K562 (cell line): Measurements from ENCODE around the gene FN3K. TPM values are rescaled to one million over a fixed set of nuclear protein-coding genes. Genes with fewer than 3 reads are reported as not detected.
A peak's percentile ranks its signal among the peaks of the same experiment; 100 is the strongest.

Experiments
- ATAC-seq: fragments of 200-7000 bp; cut with Tn5 transposase; 3 replicates; pipeline ENCODE4 v1.9.1; 2020; ENCODE audit warnings: moderate library complexity
- BruUV-seq: library from RNA; stranded (reverse); fragments of 400-500 nt; replicated peaks from 2 replicates; lab custom pipeline; 2021; lab: Mats Ljungman, UMichigan
- CTCF ChIA-PET: fragments of 300-600 bp; formaldehyde crosslinking; extraction: SDS; loops from one replicate; lab custom pipeline; 2021; ENCODE audit warnings: low intra/inter-chr PET ratio; lab: Yijun Ruan, JAX
- POLR2A ChIA-PET: fragments of 300-600, 350-650 bp; sonication (Branson Sonifier 250); formaldehyde crosslinking; extraction: SDS; loops from one replicate; lab custom pipeline; 2021; ENCODE audit warnings: antibody characterized with exemption, inconsistent platforms; lab: Yijun Ruan, JAX
- DNase-seq, 4 experiments: peaks; one replicate each; pipeline versions ENCODE4 v3.0.0 to v3.0.0-alpha.2; 2011 to 2018; ENCODE audit warnings: low spot score in 3 of 4, mixed read lengths in 3 of 4; ENCODE audit errors: extremely low read depth in 1 of 4
- FAIRE-seq: peaks from 2 replicates; lab custom pipeline; 2011; peaks lifted over from hg19 to GRCh38; lab: Jason Lieb, UNC
- H2AFZ ChIP-seq: 2 replicates; pipeline ENCODE4 v1.6.0; 2011; ENCODE audit warnings: low read depth, low read length, control low read depth, inconsistent platforms
- H3K27ac ChIP-seq: fragments of 200-600 bp; 3 replicates; pipeline ENCODE4 v1.8.0; 2011; ENCODE audit warnings: low read depth, mild to moderate bottlenecking, control low read depth, inconsistent platforms, low read length, moderate library complexity, mixed read lengths; ENCODE audit errors: extremely low read depth
- H3K27me3 ChIP-seq, 2 experiments: fragments of 300-600 bp in 1 of 2; 2 replicates in 1 of 2; 3 replicates in 1 of 2; pipeline versions ENCODE4 v1.6.0 to v1.8.0; 2011; ENCODE audit warnings: inconsistent platforms in 2 of 2, low read length in 2 of 2, mild to moderate bottlenecking in 1 of 2, mixed read lengths in 1 of 2, moderate library complexity in 1 of 2; ENCODE audit not compliant: control insufficient read depth in 2 of 2, insufficient read depth in 2 of 2
- H3K36me3 ChIP-seq: fragments of 300-600 bp; 3 replicates; pipeline ENCODE4 v1.8.0; 2011; ENCODE audit warnings: mild to moderate bottlenecking, low read length, inconsistent platforms; ENCODE audit not compliant: control insufficient read depth, insufficient read depth
- H3K4me1 ChIP-seq, 2 experiments: fragments of 200-600 bp in 1 of 2; replicated peaks in 1 of 2; 2 replicates in 1 of 2; 3 replicates in 1 of 2; pipeline versions ENCODE4 v1.5.1 to v1.8.0; 2011; ENCODE audit warnings: inconsistent platforms in 2 of 2, low read length in 2 of 2, mild to moderate bottlenecking in 1 of 2, mixed read lengths in 1 of 2, moderate library complexity in 1 of 2; ENCODE audit not compliant: control insufficient read depth in 2 of 2, insufficient read depth in 2 of 2
- H3K4me2 ChIP-seq: 2 replicates; pipeline ENCODE4 v1.6.1; 2011; ENCODE audit warnings: low read length, control low read depth, inconsistent platforms, mixed read lengths; ENCODE audit not compliant: insufficient read depth
- H3K4me3 ChIP-seq: fragments of 200-600 bp; sonication (generic), shearing (Covaris generic); 2 replicates; pipeline ENCODE4 v1.5.1; 2016; ENCODE audit warnings: control low read depth, inconsistent platforms
- H3K79me2 ChIP-seq: fragments of 200-600 bp; 3 replicates; pipeline ENCODE4 v1.8.0; 2011; ENCODE audit warnings: low read length, inconsistent platforms; ENCODE audit not compliant: control insufficient read depth, insufficient read depth
- H3K9ac ChIP-seq, 2 experiments: 2 replicates each; pipeline versions ENCODE4 v1.6.0 to v1.6.1; 2011; ENCODE audit warnings: low read depth in 2 of 2, low read length in 2 of 2, control low read depth in 1 of 2, inconsistent platforms in 1 of 2, mild to moderate bottlenecking in 1 of 2, mixed read lengths in 1 of 2; ENCODE audit not compliant: insufficient read depth in 1 of 2
- H3K9me1 ChIP-seq: one replicate; pipeline ENCODE4 v1.6.0; 2011; ENCODE audit warnings: inconsistent platforms, mild to moderate bottlenecking, low read length, moderate library complexity; ENCODE audit not compliant: control insufficient read depth, insufficient read depth
- H3K9me3 ChIP-seq: replicated peaks from 2 replicates; pipeline ENCODE4 v1.5.1; 2011; ENCODE audit warnings: low read depth, low read length, inconsistent platforms; ENCODE audit not compliant: control insufficient read depth, insufficient read depth
- H4K20me1 ChIP-seq: replicated peaks from 2 replicates; pipeline ENCODE4 v1.6.1; 2011; ENCODE audit warnings: low read length, inconsistent platforms, mixed read lengths; ENCODE audit not compliant: control insufficient read depth, insufficient read depth
- E2F6 ChIP-seq, 2 experiments: IDR thresholded peaks; 2 replicates each; pipeline ENCODE4 v1.6.1; 2011; ENCODE audit warnings: borderline replicate concordance in 1 of 2, control low read depth in 1 of 2, low read depth in 1 of 2, low read length in 1 of 2, mild to moderate bottlenecking in 1 of 2, mixed read lengths in 1 of 2, moderate library complexity in 1 of 2; ENCODE audit not compliant: insufficient read depth in 1 of 2, insufficient read length in 1 of 2, poor library complexity in 1 of 2, severe bottlenecking in 1 of 2; ENCODE audit errors: extremely low read depth in 1 of 2
- ZNF75A ChIP-seq: fragments of 450-650 bp; formaldehyde crosslinking; IDR thresholded peaks from 2 replicates; pipeline ENCODE4 v1.4.0; 2020; ENCODE audit warnings: mild to moderate bottlenecking
- WGBS: fragments of 100-300 bp; shearing (Covaris generic); methylation state at CpG from one replicate; pipeline ENCODE4 v1.1.6; 2016; ENCODE audit warnings: low coverage, mixed read lengths; ENCODE audit not compliant: insufficient coverage; ENCODE audit errors: missing lambda C conversion rate; 5-methylcytosine and 5-hydroxymethylcytosine counted together
- in situ Hi-C: fragments of 300-500 bp; cut with MboI; formaldehyde crosslinking; loops from 4 replicates; pipeline ENCODE4 v1.15.0; 2018; ENCODE audit warnings: inconsistent platforms, mixed read lengths
- intact Hi-C: fragments of 100-400 bp; cut with micrococcal nuclease; formaldehyde crosslinking; loops from 2 replicates; pipeline ENCODE4 v1.14.2; 2022
- polyA plus RNA-seq, 8 experiments: library from polyadenylated mRNA; depleted of rRNA in 4 of 8; stranded (reverse) in 5 of 8; unstranded in 3 of 8; fragments of >200 nt; fragmentation: Nextera tagmentation in 2 of 8; fragmentation: Illumina TruSeq in 1 of 8; extraction: Ambion mirVana in 2 of 8; extraction: Trizol in 1 of 8; gene quantifications; 2 replicates each; pipeline versions ENCODE4 v1.2.1 to v1.2.3, GENCODE V29; 2011 to 2014; ENCODE audit warnings: inconsistent platforms in 1 of 8, missing spikeins in 1 of 8
- total RNA-seq, 7 experiments: library from RNA; depleted of rRNA in 6 of 7; stranded (reverse); fragments of >200 nt in 6 of 7; fragmentation: Illumina TruSeq in 2 of 7; extraction: Trizol in 2 of 7; gene quantifications; 2 replicates each; pipeline versions ENCODE4 v1.2.1 to v1.2.3, GENCODE V29; 2011 to 2021; ENCODE audit warnings: low replicate concordance in 1 of 7
- TF ChIP-seq, protein P1 (sequence below), 3 experiments: IDR thresholded peaks in 2 of 3; conservative IDR thresholded peaks in 1 of 3; 2 replicates each; pipeline ENCODE4 v1.5.1; 2011 to 2012; ENCODE audit warnings: low read length in 3 of 3, mild to moderate bottlenecking in 3 of 3, control low read depth in 2 of 3, improper control_type of control experiment in 1 of 3, inconsistent platforms in 1 of 3, low read depth in 1 of 3, mixed read lengths in 1 of 3, moderate library complexity in 1 of 3; ENCODE audit not compliant: insufficient read depth in 2 of 3

The FN3K gene
- total and polyA plus RNA-seq, 9 of the 15 experiments (the other 6 are each of a cell fraction or from before 2014, with no cell fraction given) = 0.08 to 22.7 (median 3.8) TPM

- Histone ChIP-seq H3K27ac (no peak overlapping the region), H3K4me1 (peaks cover 0 to 34% of the 10 kb centered on the region in 2 experiments; a peak in 2 of 5 replicates), H3K4me2 (no peak overlapping the region), H3K27me3 (no peaks in the 10 kb centered on the region; a peak in 1 of 5 replicates), H2AFZ (peak overlapping the region; percentile 66), H3K9ac (peak overlapping the region in 1 of 2 experiments; percentile 65; a peak in 2 of 4 replicates), H4K20me1 (no peaks in the 10 kb centered on the region), H3K36me3 (no peaks in the 10 kb centered on the region), H3K9me1 (no peaks in the 10 kb centered on the region), H3K9me3 (no peaks in the 10 kb centered on the region), H3K79me2 (no peaks in the 10 kb centered on the region), H3K4me3 (no peak overlapping the region)
- peak in 1 of 2 experiments; percentile 30 for TF ChIP-seq E2F6 (IDR thresholded peaks at IDR 0.05; ENCODE audit: borderline replicate concordance in 1 of 2, extremely low read depth in 1 of 2, insufficient read depth in 1 of 2, insufficient read length in 1 of 2, low read depth in 1 of 2, low read length in 1 of 2, poor library complexity in 1 of 2, severe bottlenecking in 1 of 2)
- TF ChIP-seq ZNF75A (CRISPR knock-in tag) = no peak
- TF ChIP-seq, protein P1, sequence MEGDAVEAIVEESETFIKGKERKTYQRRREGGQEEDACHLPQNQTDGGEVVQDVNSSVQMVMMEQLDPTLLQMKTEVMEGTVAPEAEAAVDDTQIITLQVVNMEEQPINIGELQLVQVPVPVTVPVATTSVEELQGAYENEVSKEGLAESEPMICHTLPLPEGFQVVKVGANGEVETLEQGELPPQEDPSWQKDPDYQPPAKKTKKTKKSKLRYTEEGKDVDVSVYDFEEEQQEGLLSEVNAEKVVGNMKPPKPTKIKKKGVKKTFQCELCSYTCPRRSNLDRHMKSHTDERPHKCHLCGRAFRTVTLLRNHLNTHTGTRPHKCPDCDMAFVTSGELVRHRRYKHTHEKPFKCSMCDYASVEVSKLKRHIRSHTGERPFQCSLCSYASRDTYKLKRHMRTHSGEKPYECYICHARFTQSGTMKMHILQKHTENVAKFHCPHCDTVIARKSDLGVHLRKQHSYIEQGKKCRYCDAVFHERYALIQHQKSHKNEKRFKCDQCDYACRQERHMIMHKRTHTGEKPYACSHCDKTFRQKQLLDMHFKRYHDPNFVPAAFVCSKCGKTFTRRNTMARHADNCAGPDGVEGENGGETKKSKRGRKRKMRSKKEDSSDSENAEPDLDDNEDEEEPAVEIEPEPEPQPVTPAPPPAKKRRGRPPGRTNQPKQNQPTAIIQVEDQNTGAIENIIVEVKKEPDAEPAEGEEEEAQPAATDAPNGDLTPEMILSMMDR (IDR thresholded peaks at IDR 0.05 in 2 of 3, conservative IDR thresholded peaks at IDR 0.05 in 1 of 3; ENCODE audit: insufficient read depth in 2 of 3, low read depth in 1 of 3, low read length in 3 of 3) = peak in 1 of 3 experiments; percentile 34; a peak in 1 of 6 replicates
- in situ Hi-C loops = no loop called here
- FAIRE-seq (no peak), DNase-seq (peak in 1 of 4 experiments; percentile 27), ATAC-seq (peak; percentile 44)
- intact Hi-C loops = no loop called here
- CTCF ChIA-PET = no interaction called here
- no TSS peak for BruUV-seq
- 39% methylated on average over 29 of the region's 29 CpGs for WGBS
- POLR2A ChIA-PET = interaction anchor here (0.9 to 1.1 kb wide), 3 partner anchors 8 to 23 kb away, joined by 3 to 4 read pairs (median 3); no protein-coding TSS in a partner anchor
These were observed 24.7 kb upstream of the FN3K start for GRCh38 chr17:82710499-82711232.
